ENCODE results near the gene CDK5RAP1.

CDK5RAP1 gene

DNA sequence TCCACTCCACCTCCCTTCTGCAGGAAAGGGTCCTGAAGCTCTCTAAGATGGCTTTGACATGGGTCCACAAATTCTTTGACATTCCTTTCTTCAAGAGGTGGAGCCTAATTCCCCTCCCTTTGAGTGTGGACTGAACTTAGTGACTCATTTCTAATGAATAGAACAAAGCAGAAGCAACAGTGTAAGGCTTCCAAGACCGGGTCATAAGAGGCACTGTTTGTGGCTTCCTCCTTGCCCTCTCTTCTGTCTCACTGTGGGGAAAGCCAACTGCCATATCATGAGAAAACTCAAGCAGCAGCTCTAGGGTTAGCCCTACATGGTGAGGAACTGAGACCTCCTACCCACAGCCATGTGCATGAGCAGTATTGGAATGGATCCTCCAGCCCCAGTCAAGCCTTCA is 5.9 kb upstream of the CDK5RAP1 start:
- TF ChIP-seq, protein P1, sequence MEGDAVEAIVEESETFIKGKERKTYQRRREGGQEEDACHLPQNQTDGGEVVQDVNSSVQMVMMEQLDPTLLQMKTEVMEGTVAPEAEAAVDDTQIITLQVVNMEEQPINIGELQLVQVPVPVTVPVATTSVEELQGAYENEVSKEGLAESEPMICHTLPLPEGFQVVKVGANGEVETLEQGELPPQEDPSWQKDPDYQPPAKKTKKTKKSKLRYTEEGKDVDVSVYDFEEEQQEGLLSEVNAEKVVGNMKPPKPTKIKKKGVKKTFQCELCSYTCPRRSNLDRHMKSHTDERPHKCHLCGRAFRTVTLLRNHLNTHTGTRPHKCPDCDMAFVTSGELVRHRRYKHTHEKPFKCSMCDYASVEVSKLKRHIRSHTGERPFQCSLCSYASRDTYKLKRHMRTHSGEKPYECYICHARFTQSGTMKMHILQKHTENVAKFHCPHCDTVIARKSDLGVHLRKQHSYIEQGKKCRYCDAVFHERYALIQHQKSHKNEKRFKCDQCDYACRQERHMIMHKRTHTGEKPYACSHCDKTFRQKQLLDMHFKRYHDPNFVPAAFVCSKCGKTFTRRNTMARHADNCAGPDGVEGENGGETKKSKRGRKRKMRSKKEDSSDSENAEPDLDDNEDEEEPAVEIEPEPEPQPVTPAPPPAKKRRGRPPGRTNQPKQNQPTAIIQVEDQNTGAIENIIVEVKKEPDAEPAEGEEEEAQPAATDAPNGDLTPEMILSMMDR (IDR thresholded peaks at IDR 0.05; ENCODE audit: low read depth, low read length): no peak
- DNase-seq (ENCODE audit: extremely low read depth, low read depth): no peak

DNA sequence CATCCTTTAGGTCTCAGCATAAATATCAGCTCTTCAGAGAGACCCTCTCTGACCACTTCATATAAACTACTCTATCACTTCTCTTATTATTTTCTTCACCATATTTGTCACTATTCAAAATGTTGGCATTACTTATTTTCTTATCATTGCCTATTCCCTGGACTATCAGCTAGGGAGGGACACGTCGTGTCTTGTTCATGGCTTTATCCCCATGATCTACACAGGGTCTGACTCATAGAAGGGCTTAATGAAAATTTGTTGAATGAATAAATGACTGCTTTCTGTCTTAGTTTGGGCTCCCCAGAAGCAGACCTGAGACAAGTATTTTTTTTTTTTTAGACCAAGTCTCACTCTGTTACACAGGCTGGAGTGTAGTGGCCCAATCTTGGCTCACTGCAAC is 3.0 kb upstream of the CDK5RAP1 start:
- DNase-seq (ENCODE audit: extremely low read depth, low read depth): no peak
- TF ChIP-seq, protein P1 (IDR thresholded peaks at IDR 0.05; ENCODE audit: low read depth, low read length): no peak

DNA sequence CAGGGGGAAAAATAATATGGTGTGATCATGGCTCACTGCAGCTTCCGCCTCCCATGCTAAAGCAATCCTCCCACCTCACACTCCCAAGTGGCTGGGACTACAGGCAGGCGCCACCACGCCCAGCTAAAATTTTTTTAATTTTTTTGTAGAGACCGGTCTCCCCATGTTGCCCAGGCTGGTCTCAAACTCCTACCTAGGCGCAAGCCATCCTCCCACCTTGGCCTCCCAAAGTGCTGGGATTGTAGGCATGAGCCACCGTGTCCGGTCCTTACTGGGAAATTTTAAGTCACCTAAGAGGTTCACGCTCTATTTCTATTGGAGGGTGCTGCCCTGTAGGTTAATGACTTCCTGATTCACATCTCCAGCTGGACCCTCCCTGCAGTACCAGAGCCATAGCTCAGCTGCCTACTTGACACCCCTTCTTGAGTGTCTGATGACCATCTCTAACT is 626 bp upstream of the CDK5RAP1 start:
- DNase-seq (ENCODE audit: extremely low read depth, low read depth): no peak
- TF ChIP-seq, protein P1 (IDR thresholded peaks at IDR 0.05; ENCODE audit: low read depth, low read length): no peak

DNA sequence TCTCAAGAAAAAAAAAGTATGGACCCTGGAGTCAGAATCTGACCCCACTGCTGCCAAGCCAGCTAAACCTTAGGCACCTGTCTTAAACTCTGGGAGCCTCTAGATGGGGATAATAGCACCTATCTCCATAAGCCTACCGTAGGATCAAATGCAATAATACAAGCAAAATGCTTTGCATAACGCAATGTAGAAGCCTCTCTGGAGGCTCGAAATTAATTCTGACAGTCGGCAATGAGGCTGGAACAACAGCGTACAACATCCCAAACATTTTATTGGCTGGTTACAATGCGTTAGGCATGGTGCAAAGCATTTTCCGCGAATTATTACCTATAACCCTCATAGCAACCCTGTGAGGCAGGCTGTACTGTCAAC is 521 bp downstream of the CDK5RAP1 start:
- TF ChIP-seq, protein P1 (IDR thresholded peaks at IDR 0.05; ENCODE audit: low read depth, low read length): no peak
- no peak for DNase-seq (ENCODE audit: extremely low read depth, low read depth)

DNA sequence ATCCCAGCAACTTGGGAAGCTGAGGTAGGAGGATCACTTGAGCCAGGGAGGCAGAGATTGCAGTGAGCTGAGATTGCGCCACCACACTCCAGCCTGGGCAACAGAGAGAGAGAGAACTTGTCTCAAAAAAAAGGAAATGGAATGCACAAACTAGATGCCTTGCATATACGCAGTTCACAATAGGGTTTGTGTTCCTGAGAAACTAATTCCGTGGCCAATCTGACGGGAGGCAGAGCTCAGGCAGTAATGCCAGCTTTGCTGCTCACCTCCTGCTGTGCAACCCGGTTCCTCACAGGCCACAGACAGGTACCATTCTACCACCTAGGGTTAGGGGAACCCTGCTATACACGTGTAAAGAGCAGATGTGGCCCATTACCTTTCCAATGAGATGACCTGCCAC is 1.4 kb downstream of the CDK5RAP1 start:
- TF ChIP-seq, protein P1 (IDR thresholded peaks at IDR 0.05; ENCODE audit: low read depth, low read length): no peak
- DNase-seq (ENCODE audit: extremely low read depth, low read depth): no peak

DNA sequence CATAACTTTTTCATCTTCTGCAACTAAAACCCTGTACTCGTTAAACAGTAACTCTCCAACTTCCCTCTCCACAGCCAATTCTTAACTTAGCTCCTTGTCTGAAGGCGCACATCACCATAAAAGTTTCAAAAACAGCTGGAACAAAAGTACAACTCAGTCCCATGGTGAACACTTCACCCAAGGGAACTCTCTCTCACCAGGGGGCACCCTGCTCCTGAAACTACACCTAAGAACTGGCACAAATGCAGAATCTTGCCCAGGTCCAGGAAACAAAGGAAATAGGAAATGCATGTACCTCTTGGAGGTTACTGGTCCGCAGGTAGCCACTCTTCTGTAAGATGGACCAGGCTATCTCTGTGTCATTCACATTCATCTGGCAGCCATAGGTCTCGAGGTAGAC is 6.6 kb downstream of the CDK5RAP1 start:
- TF ChIP-seq, protein P1 (IDR thresholded peaks at IDR 0.05; ENCODE audit: low read depth, low read length): no peak; the same call in 1 of the 2 replicates
- no peak for DNase-seq (ENCODE audit: extremely low read depth, low read depth)

DNA sequence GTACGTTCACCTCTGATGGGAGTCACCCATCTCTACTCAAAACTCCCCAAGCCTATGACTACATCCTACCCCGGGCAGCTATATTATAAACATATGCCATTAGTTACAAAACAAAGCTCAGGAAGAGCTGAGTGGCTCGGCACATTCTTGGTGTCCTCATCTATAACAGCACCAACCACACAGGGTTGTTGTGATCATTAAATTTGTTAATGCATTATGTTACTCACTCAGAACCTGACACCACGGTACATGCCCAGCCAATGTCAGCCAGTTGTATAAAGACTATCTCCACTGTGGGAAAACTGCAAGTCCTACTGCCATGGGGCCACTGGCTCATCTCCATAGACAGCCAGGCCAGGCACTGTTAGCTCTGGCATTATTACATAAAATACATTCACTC is 7.7 kb downstream of the CDK5RAP1 start:
- TF ChIP-seq, protein P1 (IDR thresholded peaks at IDR 0.05; ENCODE audit: low read depth, low read length): no peak
- DNase-seq (ENCODE audit: extremely low read depth, low read depth): no peak

Measured in AG09319 (cell line).